GOT3 (cell line): Measurements from ENCODE around the gene NLRC3.
"Not testable (repeated sequence)": the region's sequence is repeated elsewhere in the genome, so short reads cannot be mapped to it uniquely, and the experiment has no call there.

ENCODE experiments used
- DNase-seq: peaks from one replicate; lab custom pipeline; 2025; ENCODE audit warnings: mixed read lengths; lab: John Stamatoyannopoulos, UW

Gene NLRC3

DNA sequence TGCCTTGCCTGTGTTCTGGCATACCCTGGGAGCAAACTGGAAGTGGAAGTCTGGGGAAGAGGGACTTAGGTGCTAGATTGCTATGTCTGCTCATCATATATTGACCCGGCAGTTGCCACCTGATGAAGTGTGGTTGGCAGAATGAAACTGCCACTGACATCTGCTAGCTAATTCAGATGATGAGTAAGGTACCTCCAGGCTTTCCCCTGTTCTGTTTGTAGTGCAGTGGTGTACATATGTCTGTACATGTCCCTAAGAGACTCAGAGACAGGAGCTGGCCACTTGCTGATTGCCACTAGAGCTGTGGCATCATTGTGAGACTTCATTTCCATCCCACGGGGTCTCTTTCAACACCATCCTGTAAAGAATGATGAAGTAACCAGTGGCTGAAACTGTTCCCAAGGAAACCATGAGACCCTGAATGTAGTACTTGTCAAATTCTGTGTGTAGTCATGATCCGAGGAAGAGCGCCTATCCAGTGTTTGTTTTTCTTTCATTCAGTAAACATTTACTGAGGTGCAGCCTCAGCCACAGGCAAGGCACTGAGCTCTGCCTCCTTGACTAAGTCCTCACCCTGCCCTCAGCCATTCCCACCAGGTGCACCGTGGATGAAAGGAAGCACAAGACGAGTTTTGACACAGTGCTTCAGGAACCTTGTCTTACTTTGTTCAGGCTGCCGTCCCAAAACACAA is 63.2 kb downstream of the NLRC3 start:
- DNase-seq = no peak

DNA sequence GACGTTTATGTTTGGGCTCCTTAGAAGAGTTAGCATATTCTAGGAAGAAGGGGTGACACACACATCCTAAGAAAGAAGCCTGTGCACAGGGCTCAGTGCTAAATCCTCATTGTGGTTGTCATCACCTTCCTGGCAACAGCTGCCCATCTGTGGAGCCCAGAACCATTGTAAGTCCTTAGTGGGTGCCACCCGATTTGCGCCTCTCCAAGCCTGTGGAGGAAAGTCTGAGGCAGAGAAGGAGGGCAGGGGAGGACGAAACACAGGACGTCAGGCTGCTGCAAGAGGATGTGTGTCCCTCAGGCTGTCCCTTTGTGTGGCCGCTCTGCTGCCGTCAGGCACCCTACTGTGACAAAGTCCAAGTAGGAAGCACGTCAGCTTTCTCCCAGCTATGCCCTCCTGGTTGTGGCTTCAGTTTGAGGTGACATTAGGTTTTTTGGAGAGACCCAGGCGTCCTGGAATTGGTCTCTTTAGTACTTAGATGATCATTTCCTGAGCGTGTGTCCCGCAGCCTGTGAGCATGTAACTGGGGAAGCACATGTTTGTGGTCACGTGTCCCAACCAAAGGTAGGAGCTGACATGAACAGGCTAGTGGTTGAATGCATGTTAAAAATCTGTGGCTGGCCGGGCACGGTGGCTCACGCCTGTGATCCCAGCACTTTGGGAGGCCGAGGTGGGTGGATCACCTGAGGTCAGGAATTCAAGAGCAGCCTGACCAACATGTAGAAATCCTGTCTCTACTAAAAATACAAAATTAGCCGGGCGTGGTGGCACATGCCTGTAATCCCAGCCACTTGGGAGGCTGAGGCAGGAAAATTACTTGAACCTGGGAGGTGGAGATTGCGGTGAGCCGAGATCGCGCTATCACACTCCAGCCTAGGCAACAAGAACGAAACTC is 65.7 kb downstream of the NLRC3 start:
- DNase-seq = no peak

DNA sequence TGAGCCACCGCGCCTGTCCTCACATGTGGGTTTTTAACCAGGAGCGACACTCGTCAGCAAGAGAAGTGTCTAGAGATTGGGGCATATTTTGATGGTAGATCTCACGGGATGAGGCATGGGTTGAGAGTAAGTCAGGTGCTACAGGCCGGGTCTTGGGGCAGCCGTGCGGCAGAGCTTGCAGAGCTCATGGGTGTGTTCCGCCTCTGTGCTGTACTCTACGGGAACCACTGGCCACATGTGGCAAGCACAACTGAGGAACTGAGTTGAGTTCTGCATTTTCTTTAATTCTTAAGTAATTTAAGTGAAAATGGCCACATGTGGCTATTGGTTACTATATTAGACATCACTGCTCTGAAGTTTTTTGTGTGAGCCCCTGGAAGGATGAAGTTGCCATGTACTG is 66.8 kb downstream of the NLRC3 start:
- DNase-seq = no peak

DNA sequence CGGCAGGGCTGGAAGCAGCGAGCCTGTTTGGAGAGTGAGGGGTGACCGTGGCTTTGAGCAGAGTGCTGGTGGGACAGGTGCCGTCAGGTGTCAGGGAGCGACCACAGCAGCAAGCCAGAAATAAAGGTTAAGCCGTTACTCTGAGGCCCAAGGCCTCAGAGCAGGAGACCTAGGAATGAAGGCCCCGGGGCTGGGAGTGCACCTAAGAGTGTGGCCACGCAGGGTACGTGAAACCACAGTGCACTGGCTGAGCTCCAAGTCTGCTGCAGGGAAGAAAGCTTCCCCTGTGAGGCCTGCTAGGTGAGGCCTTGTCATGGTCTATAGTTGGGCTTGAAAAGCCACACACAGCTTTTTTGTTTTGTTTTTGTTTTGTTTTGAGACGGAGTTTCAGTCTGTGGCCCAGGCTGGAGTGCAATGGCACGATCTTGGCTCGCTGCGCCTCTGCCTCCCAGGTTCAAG is 67.7 kb downstream of the NLRC3 start:
- DNase-seq = no peak

DNA sequence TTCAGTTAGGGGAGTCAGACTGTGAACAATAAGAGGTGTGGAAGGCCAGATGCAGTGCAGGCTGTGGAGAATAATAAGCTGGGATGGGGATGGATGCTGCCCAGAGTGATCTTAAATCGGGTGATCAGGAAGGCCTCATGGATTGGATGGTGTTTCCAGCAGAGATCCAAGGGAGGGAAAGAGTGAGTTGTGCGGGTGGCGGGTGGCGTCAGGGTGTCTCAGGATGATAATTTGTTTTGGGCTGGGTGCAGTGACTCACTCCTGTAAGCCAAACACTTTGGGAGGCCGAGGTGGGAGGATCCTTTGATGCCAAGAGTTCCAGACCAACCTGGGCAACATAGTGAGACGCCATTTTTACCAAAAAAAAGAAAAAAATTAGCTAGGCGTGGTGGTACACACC is 68.5 kb downstream of the NLRC3 start:
- DNase-seq = no peak

DNA sequence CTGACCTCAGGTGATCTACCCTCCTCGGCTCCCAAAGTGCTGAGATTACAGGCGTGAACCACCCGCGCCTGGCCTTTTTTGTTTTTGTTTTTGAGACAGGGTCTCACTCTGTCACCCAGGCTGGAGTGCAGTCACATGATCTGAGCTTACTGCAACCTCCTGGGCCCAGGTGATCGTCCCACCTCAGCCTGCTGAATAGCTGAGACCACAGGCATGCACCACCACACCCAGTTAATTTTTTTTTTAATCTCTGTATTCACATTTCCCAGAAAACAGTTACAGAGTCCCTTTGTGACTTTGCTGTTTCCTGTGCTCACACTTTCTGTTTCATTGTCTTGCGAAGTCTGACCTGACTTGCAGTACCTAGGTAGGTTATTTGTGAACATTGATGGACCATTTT is 73.7 kb downstream of the NLRC3 start:
- DNase-seq = no peak

DNA sequence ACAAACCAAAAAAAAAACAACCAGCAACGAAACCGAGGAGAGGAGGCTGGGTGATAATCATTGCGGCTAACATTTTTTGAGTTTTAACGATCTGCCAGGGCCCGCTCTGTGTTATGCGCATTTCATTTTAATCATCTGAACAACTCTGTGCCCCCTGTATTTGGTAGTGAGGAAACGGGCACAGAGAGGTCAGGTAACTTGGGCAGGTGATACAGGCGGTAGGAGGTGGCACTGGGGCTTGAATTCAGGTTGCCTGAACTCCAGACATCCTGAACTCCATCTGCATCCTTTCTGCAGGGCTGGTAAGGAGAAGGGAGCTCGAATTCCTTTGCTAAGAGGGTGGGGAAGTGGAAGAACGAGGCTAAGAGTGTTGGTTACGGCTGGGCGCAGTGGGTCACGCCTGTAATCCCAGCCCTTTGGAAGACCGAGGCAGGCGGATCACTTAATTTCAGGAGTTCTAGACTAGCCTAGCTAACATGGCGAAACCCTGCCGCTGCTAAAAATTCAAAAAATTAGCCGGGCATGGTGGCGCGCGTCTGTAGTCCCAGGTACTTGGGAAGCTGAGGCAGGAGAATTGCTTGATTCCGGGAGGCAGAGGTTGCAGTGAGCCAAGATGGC is 75.3 kb downstream of the NLRC3 start:
- no peak for DNase-seq

DNA sequence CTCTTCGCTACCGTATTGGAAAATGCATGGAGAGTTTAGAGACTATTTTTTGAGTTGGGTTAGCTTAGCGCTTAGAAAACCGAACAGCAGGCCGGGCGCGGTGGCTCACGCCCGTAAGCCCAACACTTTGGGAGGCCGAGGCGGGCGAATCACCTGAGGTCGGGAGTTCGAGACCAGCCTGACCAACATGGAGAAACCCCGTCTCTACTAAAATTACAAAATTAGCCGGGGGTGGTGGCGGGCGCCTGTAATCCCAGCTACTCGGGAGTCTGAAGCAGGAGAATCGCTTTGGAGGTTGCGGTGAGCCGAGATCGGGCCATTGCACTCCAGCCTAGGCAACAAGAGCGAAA is 75.8 kb downstream of the NLRC3 start:
- DNase-seq = not testable (repeated sequence)

DNA sequence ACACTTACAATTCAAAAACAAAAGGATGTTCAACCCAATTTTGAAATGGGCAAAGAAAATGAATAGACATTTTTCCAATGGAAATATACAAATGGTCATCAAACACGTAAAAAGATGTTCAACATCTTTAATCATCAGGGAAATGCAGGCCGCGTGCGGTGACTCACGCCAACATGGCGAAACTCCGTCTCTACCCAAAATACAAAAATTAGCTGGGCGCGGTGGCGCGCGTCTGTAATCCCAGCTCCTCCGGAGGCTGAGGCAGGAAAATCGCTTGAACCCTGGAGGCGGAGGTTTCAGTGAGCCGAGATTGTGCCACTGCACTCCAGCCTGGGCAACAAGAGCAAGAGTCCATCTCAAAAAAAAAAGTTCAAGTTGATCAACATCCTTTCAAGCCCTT is 78.2 kb downstream of the NLRC3 start:
- no peak for DNase-seq

DNA sequence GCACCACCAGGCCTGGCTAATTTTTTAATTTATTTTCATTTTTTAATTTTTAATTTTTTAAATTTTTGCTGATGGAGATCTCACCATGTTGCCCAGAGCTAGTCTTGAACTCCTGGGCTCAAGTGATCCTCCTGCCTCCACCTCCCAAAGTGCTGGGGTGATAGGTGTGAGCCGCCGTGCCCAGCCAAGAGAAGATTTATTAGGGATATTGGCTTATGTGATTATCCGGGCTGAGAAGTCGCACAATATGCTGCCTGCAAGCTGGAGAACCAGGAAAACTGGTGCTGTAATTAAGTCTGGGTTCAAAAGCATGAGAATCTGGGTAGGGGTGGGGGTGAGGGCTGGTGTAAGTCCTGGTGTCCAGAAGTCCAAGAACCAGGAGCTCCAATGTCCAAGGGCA is 79.4 kb downstream of the NLRC3 start:
- DNase-seq = no peak

DNA sequence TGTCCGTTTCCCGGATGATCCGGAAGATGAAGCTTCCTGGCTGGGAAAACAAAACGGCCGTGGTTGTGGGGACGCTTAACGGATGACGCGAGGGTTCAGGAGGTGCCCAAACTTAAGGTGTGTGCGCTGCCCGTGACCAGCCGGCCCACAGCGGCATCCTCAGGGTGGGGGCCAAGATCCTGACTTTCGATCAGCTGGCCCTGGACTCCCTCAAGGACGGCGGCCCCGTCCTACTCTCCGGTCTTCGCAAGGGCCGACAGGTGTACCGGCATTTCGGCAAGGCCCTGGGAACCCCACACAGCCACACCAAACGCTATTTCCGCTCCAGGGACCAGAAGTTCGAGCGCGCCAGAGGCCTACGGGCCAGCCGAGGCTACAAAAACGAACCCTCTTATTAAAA is 80.8 kb downstream of the NLRC3 start:
- DNase-seq = no peak

DNA sequence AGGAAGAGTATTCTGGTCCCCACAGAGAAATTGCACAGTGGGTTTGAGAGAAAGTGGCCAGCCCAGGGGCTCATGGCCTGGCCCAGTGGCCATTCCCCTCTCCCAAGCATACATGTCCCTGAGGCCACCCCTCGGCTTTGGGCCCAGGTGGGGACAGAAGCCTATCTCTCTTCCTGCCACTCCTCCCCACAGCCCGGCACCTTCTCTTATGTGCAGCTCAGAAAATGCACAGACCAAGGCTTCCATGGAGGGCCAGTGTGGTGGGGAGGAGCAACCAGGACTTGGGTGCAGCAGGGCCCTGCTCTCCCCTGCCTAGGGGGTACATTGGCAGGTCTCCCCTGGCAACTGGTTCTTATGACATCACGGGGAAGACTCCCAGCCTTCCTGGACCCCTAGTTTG is 82.0 kb downstream of the NLRC3 start, which contains the start of gene C16orf90:
Gene C16orf90, minus strand, starts transcription at position 314 of the 400 bp plus-strand sequence. Its CDS starts 68 bp downstream, at position 246.
- no peak for DNase-seq

DNA sequence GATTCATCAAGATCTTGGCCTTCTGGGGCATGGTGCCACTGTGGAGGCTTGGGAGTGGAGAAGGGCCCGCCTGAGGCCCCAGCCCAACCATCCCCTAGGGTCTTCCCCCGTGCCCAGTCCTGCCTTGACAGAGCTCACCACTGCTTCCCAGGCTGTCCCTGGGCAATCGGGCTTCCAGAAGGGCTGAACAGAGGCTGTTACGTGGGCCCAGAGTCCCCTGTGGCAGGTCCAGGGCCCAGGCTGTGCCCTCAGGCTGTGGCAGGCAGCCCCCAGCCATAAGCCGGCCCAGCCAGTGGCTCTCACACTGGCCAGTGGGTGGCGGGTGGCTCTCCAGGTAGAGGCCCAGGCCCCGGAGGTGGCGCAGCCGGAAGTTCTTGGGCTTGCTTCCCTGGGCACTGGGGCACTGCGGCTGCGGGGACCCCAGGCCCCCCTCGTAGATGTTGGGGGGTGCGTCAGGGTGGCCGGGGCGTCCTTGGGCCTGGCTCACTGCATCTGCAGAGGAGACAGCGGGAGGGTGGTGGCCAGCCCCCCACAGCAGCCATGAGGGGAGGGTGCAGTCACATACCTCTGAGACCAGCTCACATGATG is 82.7 kb downstream of the NLRC3 start:
- no peak for DNase-seq

DNA sequence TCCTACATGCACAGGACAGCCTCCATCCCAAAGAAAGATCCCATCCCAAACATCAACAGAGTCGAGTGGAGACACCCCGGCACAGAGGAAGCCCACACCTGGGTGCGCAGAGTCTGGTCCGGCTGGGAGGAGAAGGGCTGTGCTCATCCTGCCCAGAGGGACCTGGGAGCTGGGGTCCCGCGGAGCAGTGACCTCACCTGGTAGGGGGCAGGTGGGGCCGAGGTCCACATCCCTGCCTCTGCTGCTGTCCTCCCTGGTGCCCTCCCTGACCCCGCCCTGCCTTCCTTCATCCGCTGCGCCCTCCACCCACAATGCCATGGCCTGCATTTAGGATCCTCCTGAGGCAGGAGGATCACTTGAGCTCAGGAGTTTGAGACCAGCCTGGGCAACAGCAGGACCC is 84.8 kb downstream of the NLRC3 start:
- no peak for DNase-seq

DNA sequence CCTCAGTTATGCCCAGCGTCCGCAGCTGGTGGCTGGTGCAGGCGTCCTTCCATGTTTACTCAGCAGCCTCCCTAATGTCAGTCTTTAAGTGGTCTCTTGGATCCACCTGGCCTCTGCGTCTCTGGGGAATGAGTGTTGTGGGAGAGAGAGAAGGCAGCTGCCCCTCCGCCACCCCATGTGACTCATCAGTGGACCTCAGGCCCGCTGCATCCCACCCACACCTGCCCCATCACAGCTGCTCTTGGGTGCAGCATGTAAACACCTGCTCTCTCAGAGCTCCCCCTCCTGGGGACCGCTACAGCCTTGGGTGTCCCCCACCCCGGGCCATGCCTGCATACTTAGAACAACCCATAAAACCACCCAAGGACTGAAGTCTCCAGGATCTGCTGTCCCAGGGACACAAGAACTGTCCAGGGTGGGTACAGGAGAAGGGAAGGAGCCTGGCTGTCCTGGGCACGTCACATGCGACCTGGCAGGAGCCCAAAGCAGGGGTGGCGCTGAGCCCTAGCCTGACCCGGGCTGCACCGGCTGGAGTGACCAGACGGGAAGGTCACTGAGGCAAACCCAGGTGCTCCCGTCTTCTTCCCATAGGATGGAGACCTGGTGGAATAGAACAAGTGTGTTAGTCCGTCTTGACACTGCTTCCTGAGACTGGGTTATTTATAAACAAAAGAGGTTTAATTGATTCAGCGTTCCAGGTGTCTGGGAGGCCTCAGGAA is 86.1 kb downstream of the NLRC3 start:
- no peak for DNase-seq
